GM21737 (cell line): Measurements from ENCODE around the gene KCNMA1.
"Not testable (repeated sequence)": the region's sequence is repeated elsewhere in the genome, so short reads cannot be mapped to it uniquely, and the experiment has no call there.

Experiments
- ATAC-seq: cut with Tn5 transposase; IDR thresholded peaks from one replicate; pipeline ENCODE4 v1.9.1; 2021; ENCODE audit warnings: mild to moderate bottlenecking, moderate library complexity; ENCODE audit not compliant: unreplicated experiment

The KCNMA1 gene

DNA sequence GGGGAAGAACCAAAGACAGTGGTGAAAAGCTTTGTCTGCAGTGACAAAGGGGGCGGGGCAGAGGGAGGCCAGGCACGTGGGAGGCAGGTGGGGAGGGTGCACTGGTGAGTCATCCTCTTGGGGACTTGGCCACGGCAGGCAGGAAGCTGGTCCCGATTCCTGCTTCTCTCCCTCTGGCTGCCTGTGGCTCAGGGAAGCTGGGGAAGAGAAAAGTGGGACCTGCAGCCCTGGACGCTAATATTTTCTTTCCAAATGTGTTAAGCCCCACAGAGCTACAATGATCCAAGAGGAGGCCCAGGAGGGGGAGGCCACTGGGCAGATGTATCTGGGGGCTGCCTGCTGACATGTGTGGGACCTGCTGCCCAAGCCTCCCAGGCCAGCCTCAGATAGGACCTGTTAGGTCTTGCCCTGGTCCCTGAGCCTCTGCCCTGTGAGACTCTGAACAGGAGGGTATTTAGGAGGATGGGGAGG is 231.8 kb downstream of the KCNMA1 start:
- ATAC-seq = no peak

DNA sequence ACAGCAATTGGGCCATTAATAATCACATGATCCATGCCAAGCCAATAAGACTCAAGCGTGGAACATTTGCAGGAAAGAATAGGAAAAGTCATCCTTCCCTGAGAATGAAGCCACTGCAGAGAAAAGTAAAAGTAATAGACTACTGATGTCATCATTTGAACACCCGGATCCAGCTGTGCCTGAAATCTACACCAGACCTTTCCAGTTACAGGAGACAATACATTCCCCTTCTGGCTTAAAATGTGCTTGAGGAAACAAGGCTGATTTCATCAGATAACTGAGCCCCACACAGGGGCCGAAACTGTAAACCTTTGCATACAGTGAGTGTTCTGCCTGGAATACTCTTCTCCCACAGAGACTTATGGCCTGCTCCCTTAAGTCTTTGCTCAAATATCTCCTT is 232.8 kb downstream of the KCNMA1 start:
- no peak for ATAC-seq

DNA sequence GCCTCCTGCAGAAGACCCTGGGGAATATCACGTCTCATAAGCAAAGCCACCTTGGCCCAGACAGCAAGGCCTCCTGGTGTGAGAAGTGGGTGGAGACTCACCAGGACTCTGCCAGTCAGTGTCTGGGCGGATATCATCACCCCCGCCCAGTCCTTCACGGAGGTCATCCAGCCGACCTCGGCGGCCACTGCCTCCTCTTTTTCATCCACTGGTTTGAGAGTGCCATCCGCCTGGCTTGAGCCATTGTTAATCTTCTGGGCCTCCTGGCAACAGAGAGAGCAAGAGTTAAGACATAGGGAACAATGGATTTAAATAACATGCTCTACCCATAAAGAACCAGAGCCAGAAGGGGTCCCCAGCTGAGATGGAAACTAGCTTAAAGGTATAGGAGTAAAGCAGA is 233.8 kb downstream of the KCNMA1 start:
- ATAC-seq = no peak

DNA sequence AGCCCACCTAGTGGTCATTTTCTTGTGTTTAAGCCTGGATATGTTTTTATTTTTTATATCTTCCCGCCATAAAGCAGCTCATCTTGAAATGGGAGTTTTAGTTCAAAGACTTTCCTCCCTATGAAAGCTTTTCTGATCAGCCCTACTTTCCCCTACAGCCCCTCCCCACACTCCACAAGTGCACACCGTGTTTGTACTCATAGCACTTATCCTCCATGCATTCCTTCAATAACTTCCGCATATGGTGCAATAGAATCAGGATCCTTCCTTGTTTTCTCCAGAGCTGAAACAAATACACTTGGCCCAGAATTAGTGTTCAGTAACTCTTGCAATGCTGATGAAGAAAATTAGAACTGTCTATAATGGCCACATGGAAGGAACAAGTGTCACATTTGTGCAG is 235.9 kb downstream of the KCNMA1 start:
- ATAC-seq = no peak

DNA sequence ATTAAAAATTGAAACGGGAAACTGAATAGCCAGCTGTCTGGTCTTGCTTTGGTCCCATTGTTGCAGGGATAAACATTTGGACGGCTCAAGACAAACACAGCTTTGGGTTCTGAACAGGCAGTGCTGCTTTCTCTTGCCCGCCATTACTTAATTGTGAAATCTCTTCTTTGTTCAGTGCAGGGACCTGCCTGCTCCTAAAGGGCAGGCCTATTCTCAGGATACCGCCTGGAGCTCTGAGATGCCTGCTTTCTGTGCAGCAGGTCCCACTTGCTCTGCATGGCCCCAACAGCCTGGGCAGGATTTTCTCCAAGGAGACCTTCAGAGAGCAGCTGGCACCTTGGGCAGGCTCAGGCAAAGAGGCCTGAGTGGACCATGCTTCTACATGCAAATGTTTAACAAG is 237.6 kb downstream of the KCNMA1 start:
- ATAC-seq = no peak

DNA sequence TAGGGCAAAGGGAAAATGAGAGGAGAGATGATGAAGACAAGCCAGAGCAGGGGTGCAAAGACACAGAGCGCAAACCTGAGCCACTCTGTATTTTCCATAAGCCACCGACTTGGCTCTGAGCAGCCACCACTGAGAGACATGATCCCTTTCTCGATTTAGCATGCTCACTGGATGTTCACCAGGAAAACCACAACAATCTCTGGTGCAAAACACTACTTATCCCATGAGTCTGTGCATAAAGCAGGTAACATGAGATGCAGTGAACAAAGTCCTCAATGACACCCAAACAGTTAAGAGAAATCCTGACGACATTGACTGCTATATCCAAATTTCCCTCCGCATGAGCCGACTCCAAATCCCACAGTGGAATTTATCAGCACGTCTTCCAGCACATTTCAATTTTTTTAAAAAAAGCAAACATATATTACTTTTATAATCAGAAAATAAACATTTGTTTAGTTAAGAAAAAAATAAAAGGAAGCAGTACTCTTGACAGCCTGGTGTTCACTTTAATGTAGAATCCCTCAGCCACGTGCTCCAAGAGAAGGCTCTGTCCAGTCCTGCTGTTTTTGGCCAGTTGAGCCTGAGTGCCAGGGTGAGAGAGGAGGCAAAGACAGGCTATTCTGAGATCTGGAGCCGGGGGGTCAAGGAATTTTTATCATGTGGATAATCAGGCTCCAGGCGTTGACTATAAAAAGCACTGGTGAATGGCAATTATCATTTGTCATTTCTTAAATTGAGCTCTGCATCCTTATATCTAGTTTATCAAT is 238.4 kb downstream of the KCNMA1 start:
- no peak for ATAC-seq

DNA sequence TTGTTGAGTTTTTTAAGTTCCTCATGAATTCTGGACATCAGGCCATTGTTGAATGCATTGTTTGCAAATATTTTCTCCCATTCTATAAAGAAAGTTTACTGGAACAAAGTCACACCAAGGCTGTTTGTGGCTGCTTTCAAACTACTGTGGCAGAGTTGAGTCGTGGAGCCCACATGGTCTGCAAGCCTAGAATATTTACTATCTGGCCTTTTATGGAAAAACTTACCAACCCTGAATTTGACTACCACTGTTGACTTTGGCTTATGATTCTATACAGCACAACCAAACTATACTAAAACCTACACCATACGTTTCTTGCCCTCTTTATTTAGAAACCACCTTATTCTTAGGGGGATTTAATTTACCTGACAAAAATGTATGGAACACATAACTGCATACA is 239.1 kb downstream of the KCNMA1 start:
- no peak for ATAC-seq

DNA sequence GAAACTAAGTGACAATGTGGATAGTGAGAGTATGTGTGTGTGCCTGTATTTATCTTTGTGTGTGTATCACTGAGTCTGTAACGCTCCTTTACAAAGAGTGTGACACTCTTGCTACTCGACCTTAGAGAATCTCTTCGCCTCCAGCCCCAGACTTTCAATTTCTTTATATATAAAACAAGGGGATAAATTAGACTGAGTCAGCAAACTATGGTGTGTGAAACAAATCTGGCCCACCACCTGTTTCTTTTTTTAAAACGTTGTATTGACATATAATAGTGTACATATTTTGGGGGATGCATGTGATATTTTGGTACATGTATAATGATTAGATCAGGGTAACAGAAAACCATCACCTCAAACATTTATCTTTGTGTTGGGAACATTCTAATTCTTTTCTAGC is 240.5 kb downstream of the KCNMA1 start:
- no peak for ATAC-seq

DNA sequence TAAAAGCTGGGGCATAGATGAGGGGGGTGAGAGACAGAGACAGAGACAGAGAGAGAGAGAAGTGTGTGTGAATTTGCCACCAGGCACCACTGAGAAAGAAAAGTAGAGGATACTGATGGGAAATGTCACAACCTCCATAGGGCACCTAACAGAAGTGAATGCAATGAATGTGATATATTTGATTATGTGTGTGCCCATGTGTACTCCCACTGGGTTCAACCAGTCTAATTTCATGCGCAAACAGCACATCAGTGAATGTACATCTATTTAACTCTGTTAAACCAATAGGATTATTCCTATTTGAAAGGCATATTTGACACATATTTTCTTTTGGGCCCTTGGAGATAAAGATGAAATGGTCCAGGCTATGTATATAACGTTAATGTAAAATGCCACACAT is 241.3 kb downstream of the KCNMA1 start:
- ATAC-seq = no peak

DNA sequence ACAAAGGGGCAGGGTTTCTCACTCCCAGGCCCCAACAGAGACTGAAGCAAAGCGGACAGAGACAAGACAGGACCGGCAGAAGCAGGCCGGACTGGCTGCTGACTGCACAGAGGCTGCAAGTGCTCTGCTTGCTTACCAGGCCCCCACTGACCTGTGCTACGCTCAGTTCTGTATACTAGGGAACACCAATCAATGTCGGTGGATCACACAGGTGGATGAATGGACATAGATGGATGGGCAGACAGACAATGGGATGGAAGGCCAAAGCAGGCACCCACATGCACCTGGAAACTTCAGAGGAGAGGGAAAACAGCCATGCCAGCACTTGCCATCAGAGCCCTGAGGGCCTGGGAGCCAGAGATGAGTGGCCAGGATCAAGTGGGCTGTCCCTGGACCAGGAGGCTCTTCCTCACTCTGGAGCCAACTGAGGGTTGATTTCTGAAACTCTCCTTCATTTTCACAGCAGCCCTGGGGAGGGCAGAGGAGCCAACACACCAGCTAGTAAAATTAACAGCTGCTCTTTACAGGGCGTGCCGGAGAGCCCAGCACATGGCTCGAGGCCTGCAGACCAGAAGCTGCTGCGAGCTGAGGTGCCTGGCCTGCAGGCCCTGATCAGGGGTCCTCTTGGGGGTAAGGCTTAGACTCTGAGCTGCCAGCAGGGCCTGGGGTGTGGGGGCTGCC is 243.6 kb downstream of the KCNMA1 start:
- ATAC-seq = no peak

DNA sequence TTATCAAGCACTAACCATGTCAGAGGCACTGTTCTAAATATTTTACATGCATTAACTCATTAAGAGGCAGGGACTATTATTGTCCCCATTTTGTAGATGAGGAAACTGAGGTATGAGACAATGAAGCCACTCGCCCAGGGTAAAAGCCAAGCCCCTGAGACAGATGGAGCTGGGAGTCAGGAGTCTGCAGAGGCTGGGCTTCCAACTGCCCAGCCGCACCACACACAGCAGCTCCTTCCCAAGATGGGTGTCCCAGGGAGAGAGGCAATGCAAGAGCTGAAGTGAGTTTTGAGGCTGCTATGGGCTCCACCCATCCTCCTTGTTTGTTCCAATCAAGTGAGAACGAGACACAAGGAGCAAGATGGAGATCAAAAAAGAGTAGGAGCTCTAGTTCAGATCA is 244.2 kb downstream of the KCNMA1 start:
- no peak for ATAC-seq

DNA sequence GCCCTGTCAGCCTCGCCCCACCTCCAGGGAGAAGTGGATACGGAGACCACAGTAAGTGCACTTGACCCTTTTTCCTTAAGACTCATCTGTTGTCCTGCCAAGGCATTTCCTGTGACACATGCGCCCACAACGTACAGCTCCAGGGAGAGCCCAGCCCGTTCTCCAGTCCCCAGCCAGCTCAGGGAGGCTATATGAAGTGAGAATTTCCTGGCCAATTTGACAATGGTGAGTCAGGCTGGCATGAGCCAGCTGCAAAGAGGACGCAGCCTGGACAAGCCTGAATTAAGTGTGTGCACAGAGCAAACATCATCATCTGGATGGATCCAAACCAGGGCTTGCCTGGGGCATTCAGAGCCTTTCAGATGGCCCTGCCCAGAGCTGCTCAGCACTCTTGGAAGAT is 244.8 kb downstream of the KCNMA1 start:
- ATAC-seq = no peak

DNA sequence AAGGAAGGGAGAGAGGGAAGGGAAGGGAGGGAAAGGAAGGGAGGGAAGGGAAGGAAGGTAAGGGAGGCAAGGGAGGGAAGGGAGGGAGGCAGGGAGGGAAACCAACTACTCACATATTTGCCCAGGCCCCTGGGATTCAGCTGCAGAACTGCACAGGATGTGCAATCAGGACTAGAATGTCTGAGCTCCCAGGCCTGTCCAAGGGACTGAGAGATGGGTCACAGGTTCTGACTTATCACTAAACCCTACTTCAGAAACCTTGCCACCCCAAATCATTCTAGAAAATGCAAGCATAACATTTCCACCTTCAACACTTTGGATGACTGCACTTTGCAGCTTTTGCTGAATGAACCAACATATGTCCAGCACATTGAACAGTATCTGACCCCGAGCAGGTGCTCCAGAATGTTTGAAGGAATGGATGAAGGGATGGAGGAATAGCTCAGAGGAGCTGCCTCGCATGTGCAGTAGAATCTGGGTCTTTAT is 245.3 kb downstream of the KCNMA1 start:
- ATAC-seq = no peak

DNA sequence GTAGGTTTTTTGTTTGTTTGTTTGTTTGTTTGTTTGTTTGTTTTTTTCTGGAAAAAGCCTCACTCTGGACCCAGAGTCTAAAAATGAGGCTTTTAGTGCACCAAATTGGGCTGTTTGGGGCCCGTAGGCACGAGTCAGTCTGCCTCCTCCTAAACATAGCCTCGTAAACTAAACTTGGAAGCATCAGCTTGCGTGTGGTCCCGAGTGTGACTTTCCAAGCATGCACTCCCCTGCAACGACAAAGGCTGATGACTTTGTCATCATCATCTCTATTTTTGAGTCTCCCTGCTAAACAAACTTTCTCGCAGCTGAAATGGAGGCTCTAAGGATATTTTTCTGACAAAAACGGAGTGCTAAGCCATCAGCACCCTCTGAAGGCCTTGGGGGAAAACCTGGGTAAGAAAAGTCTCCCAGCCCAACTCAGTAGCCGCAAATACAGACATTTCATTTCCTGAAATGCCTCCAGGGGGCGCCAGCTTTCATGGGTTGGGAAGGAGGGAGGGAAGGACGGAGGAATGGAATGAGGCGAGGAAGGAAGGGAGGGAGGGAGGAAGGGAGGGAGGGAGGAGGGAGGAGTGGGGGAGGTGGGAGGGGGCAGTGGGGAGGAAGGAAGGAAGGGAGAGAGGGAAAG is 245.9 kb downstream of the KCNMA1 start:
- ATAC-seq = no peak

DNA sequence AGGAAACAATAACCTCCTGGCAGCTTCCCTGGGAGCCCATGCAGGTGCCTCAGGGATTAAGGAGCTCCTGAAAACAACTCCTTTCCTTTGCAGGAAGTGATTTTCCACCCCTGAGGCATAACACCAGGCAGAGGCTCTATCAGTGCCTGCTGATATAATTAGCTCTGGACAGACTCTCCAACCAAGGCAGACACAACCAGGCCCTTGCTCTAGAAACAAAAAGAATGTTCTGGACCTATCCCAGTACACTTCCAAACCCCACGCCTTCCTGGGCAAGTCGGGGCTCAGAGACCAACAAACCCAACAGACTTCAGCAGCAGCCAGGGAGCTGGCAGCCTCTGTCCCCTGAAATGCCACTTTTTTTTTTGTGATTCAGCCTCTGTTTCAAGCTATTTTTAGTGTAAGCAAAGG is 247.1 kb downstream of the KCNMA1 start:
- ATAC-seq = no peak

DNA sequence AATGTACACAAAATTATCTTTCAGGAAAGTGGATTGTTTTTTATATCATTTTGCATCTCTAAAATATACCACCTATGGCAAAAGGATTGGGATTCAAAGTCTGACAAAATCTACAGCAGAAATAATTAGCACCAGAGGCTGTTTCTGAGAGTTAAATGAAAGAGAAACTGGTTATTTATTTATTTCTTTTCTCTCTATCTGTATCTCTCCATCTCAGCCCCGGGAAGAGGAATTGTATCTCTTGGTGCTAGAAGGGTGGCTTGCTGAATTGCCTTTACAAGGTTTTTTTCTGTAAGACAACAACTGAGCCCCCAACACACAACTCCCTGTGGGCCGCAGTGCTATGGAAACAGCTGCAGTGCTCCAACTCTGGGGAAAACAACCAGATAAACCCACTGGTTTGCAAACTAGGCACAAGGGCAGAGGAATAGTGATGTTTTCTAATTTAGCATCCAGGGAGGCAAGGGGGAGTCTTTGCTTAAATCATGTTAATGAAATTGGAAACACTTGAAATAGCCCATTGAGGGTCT is 249.0 kb downstream of the KCNMA1 start:
- ATAC-seq = no peak

DNA sequence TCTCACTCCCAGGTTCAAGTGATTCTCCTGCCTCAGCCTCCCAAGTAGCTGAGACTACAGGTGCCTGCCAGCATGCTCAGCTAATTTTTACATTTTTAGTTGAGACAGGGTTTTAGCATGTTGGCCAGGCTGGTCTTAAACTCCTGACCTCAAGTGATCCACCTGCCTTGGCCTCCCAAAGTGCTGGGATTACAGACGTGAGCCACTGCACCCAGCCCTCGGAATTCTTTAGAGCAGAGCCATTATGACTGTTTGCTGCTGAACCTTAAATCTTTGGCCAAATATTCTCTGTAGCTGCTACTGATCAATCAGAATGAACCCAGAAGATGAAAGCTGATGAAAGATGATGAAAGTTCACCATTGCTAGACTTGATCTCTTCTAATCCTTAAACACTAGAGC is 249.9 kb downstream of the KCNMA1 start:
- ATAC-seq = not testable (repeated sequence)

DNA sequence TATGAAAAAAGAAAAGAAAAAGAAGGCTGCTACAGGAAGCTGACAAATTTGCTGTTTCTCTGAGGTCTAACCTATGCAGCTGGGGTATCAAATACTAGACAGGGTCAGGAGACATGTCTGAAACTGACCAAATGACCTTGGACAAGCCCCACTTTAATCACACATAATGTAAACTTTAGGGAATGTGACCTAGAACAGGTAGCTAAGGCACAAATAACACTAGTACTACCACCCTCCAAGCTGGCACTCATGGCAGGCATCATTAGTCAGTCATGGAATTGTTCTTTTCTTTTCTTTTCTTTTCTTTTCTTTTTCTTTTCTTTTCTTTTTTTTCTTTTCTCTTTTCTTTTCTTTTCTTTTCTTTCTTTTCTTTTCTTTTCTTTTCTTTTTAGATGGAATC is 250.4 kb downstream of the KCNMA1 start:
- no peak for ATAC-seq

DNA sequence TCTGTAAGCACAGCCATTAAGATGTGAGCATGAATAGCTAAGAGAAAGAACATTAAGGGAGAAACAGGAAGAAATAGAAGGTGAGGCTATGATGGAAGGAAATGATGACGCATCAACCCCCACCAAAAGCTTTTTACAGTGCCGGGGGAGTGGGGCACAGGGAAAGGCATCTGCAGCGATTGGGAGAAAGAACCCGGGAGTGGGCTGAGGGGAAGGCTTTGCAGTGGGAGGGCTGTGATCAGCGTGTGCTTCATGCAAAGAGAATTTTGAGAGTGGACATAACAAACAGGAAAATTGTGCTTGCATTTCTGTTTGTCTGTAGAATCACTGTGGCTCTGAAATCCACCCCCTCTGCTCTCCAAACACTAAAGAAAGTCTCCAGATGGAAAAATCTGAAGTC is 250.8 kb downstream of the KCNMA1 start:
- no peak for ATAC-seq

DNA sequence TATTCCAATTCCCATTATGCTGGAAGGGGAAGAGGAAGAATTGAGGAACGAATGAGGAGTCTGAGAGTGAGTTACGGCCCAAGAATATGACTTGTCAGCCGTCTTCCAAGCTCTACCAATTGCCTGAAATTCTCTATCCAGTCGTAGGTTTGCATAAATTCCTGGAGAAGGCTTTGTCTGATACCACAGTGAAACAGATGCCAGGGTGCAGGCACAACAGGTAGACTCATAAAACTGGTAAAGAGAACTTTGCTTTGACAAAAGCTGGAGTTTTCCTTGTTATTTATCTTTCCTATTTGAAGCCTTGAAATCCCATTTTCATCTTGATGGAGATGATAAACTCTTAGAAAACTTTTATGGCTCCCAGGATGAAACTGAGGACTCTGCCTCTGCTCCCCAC is 251.2 kb downstream of the KCNMA1 start:
- ATAC-seq = no peak

DNA sequence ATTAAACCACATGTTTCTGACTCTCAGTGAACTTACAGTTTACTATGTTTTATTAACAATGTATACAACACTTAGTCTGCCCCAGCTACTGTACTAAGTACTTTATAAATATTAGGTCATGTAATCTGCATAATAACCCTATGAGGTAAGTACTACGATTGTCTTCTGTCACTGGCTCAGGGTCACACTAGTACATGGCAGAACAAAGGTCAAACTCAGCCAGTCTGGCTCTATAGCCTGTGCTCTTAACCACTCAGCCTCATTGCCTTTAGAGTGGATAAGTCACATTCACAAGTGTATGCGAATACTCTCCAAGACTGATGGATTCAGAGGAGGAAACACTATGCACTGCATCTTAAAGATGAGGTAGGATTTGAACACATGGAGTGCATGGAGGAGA is 252.3 kb downstream of the KCNMA1 start:
- no peak for ATAC-seq
